OCI-LY3 (cell line): ENCODE measurements around the gene LRRC4C.
"Not testable (repeated sequence)": the region's sequence is repeated elsewhere in the genome, so short reads cannot be mapped to it uniquely, and the experiment has no call there.

Experiments used
- CTCF ChIP-seq: fragments of 200-600, 300-600 bp; sonication (generic); IDR thresholded peaks from 2 replicates; pipeline ENCODE4 v1.5.1; 2014; ENCODE audit warnings: antibody characterized with exemption, low read length, low read depth
- EZH2phosphoT487 ChIP-seq: fragments of 200-600 bp; shearing (Covaris generic); IDR thresholded peaks from 2 replicates; pipeline ENCODE4 v1.6.1; 2018; ENCODE audit warnings: antibody characterized with exemption, mixed run types, low read depth

GRCh38 chr11:40192590-40192989 is 1266.9 kb downstream of the LRRC4C start:
- not testable (repeated sequence) for TF ChIP-seq CTCF, EZH2phosphoT487
